Gastroesophageal sphincter (tissue), 4 donors: ENCODE measurements around the gene OMA1. TPM values are rescaled to one million over a fixed set of nuclear protein-coding genes. Genes with fewer than 3 reads are reported as not detected.
"Not testable (repeated sequence)": the region's sequence is repeated elsewhere in the genome, so short reads cannot be mapped to it uniquely, and the experiment has no call there.

ENCODE experiments used
- ATAC-seq: fragments of 150-250 bp; one replicate; pipeline ENCODE4 v1.9.1; 2016; ENCODE audit warnings: mild to moderate bottlenecking, moderate library complexity
- H3K27ac ChIP-seq, 4 donors: fragments of 200-600 bp; sonication (generic) in 3 of 4; 1 replicate in 3 of 4; 2 replicates in 1 of 4; pipeline ENCODE4 v1.5.1; 2016 to 2019
- H3K27me3 ChIP-seq: fragments of 200-600 bp; sonication (generic); one replicate; pipeline ENCODE4 v1.5.1; 2019
- H3K36me3 ChIP-seq, 2 donors: fragments of 200-600 bp; sonication (generic); one replicate each; pipeline ENCODE4 v1.5.1; 2019; ENCODE audit warnings: control low read depth in 1 of 2
- H3K4me1 ChIP-seq, 3 donors: fragments of 200-600 bp; sonication (generic); 1 replicate in 2 of 3; 2 replicates in 1 of 3; pipeline ENCODE4 v1.5.1; 2016 to 2019; ENCODE audit warnings: control low read depth in 2 of 3
- H3K4me3 ChIP-seq, 2 donors: fragments of 200-600 bp; sonication (generic); one replicate each; pipeline ENCODE4 v1.5.1; 2019; ENCODE audit warnings: mild to moderate bottlenecking in 1 of 2, moderate library complexity in 1 of 2
- H3K9me3 ChIP-seq, 3 donors: fragments of 200-600 bp; sonication (generic); one replicate each; pipeline ENCODE4 v1.5.1; 2017 to 2019; ENCODE audit warnings: control low read depth in 2 of 3
- EP300 ChIP-seq: sonication (generic); formaldehyde crosslinking; IDR thresholded peaks from one replicate; pipeline ENCODE4 v1.6.1; 2017; ENCODE audit warnings: antibody characterized with exemption, mild to moderate bottlenecking
- POLR2A ChIP-seq, 2 donors: fragments of 450-650 bp; IDR thresholded peaks; one replicate each; pipeline ENCODE4 v1.6.1; 2017; ENCODE audit warnings: antibody characterized with exemption in 2 of 2, mild to moderate bottlenecking in 2 of 2, moderate library complexity in 1 of 2
- POLR2AphosphoS5 ChIP-seq: sonication (generic); formaldehyde crosslinking; IDR thresholded peaks from one replicate; pipeline ENCODE4 v1.6.1; 2017; ENCODE audit warnings: antibody characterized with exemption
- WGBS, 2 donors: methylation state at CpG; one replicate each; pipeline ENCODE4 v1.1.5; 2018; ENCODE audit warnings: low coverage in 1 of 2; 5-methylcytosine and 5-hydroxymethylcytosine counted together
- total RNA-seq, 4 donors: library from RNA; depleted of rRNA; stranded (reverse); fragments of >200 nt; gene quantifications; one replicate each; pipeline ENCODE4 v1.1.0, GENCODE V29; 2016
- TF ChIP-seq, protein P1 (sequence below), 4 experiments: fragments of 200-600 bp in 2 of 4; fragments of 450-650 bp in 2 of 4; sonication (generic) in 1 of 4; IDR thresholded peaks; one replicate each; pipeline ENCODE4 v1.5.1; 2017 to 2019; ENCODE audit warnings: antibody characterized with exemption in 4 of 4, mild to moderate bottlenecking in 2 of 4, moderate library complexity in 2 of 4

OMA1 gene
- total RNA-seq, 4 donors from 2014 or later, result 29.1 to 54.2 (median 36.6) TPM

GRCh38 chr1:58585166-58585565 is 38.6 kb upstream of the OMA1 start:
- peaks cover 11 to 29% (median 22%) of the 10 kb centered on the region in 3 donors for H3K4me1 ChIP-seq
- H3K36me3 ChIP-seq, result no peaks in the 10 kb centered on the region
- no peak for ATAC-seq
- WGBS, 2 donors, result 39 to 50% methylated on average over 1 to 2 of the region's 2 CpGs
- peak overlapping the region; percentile 63 to 76 (median 68) for H3K27ac ChIP-seq
- no peak overlapping the region for H3K4me3 ChIP-seq
- H3K9me3 ChIP-seq, result no peaks in the 10 kb centered on the region
- no peak for TF ChIP-seq POLR2A (IDR thresholded peaks at IDR 0.05)
- H3K27me3 ChIP-seq, result no peaks in the 10 kb centered on the region

- WGBS, 2 donors, result 17 to 36% methylated on average over 5 to 6 of the region's 8 CpGs
- TF ChIP-seq, protein P1, sequence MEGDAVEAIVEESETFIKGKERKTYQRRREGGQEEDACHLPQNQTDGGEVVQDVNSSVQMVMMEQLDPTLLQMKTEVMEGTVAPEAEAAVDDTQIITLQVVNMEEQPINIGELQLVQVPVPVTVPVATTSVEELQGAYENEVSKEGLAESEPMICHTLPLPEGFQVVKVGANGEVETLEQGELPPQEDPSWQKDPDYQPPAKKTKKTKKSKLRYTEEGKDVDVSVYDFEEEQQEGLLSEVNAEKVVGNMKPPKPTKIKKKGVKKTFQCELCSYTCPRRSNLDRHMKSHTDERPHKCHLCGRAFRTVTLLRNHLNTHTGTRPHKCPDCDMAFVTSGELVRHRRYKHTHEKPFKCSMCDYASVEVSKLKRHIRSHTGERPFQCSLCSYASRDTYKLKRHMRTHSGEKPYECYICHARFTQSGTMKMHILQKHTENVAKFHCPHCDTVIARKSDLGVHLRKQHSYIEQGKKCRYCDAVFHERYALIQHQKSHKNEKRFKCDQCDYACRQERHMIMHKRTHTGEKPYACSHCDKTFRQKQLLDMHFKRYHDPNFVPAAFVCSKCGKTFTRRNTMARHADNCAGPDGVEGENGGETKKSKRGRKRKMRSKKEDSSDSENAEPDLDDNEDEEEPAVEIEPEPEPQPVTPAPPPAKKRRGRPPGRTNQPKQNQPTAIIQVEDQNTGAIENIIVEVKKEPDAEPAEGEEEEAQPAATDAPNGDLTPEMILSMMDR (IDR thresholded peaks at IDR 0.05), result no peak
- TF ChIP-seq POLR2AphosphoS5, result peak; percentile 85
- no peaks in the 10 kb centered on the region for H3K9me3 ChIP-seq
- peak overlapping the region; percentile 63 to 76 (median 68) for H3K27ac ChIP-seq
- H3K36me3 ChIP-seq, result no peaks in the 10 kb centered on the region
- peak; percentile 96 for ATAC-seq
- peaks cover under 1% of the 10 kb centered on the region for H3K27me3 ChIP-seq
- H3K4me3 ChIP-seq, result no peak overlapping the region
- H3K4me1 ChIP-seq, result peaks cover 11 to 29% (median 22%) of the 10 kb centered on the region in 3 donors
These were observed 37.8 kb upstream of the OMA1 start for GRCh38 chr1:58584082-58584895.

DNA sequence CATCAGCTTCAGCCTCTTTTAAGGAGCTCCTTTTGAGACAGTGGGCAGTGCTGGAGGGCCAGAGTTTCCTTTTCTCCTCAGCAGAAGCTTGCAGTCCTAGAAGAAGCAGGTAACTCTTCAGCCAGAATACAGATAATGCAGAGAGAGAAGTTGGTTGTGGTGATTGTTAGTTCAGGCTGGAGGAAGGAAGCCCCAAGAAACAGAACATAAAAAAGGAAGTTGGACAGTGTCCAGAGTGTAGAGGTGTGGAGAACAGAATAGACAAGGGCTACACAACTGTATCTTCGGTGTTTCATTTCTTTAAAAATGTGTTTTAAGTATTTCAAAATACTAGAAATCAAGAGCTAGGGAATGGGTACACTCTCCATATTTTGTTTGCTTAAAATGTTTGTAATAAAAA is 37.0 kb upstream of the OMA1 start:
- peaks cover 11 to 29% (median 22%) of the 10 kb centered on the region in 3 donors for H3K4me1 ChIP-seq
- no peak overlapping the region for H3K4me3 ChIP-seq
- TF ChIP-seq, protein P1 (IDR thresholded peaks at IDR 0.05), result no peak
- no peak for TF ChIP-seq EP300
- TF ChIP-seq POLR2A (IDR thresholded peaks at IDR 0.05), result no peak
- no peak for TF ChIP-seq POLR2AphosphoS5
- H3K9me3 ChIP-seq, result no peaks in the 10 kb centered on the region
- no peak for ATAC-seq
- peak overlapping the region in 3 of 4 donors; percentile 64 to 76 (median 72) for H3K27ac ChIP-seq
- no peaks in the 10 kb centered on the region for H3K36me3 ChIP-seq
- peaks cover 5% of the 10 kb centered on the region for H3K27me3 ChIP-seq
- 21 to 65% methylated on average over 1 of the region's 1 CpG for WGBS, 2 donors

GRCh38 chr1:58582143-58582542 is 35.6 kb upstream of the OMA1 start:
- H3K4me3 ChIP-seq, ATAC-seq, H3K27ac ChIP-seq, H3K9me3 ChIP-seq, H3K36me3 ChIP-seq: not testable (repeated sequence)
- peaks cover 11 to 38% (median 22%) of the 10 kb centered on the region in 3 donors for H3K4me1 ChIP-seq
- no CpG with 5 or more reads among the region's 1 CpG for WGBS, 2 donors
- H3K27me3 ChIP-seq, result peaks cover 11% of the 10 kb centered on the region

DNA sequence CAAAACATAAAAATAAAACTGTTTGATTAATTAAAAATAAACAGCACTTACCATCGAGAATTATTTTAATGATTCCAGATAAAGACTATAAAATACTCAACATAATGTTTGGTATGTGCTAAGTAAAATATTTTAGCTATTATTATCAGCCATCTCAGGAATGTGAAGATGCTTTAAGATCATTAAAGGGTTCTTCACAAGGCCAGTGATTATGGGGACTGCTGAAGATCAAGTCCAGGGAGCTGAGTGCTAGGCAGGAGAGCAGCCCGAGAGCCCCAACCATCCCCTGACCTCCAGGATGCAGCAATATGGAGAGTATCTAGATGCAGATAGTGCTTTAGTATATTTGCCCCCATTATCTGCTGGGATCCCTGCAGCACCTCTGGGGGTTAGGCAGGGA is 35.1 kb upstream of the OMA1 start:
- H3K4me3 ChIP-seq, result no peak overlapping the region
- H3K4me1 ChIP-seq, result peaks cover 11 to 43% (median 24%) of the 10 kb centered on the region in 3 donors
- WGBS, 2 donors, result 81 to 89% methylated on average over 2 of the region's 2 CpGs
- TF ChIP-seq POLR2A (IDR thresholded peaks at IDR 0.05), result no peak
- TF ChIP-seq, protein P1 (IDR thresholded peaks at IDR 0.05), result no peak
- TF ChIP-seq POLR2AphosphoS5, result no peak
- no peak for TF ChIP-seq EP300
- no peak overlapping the region for H3K27ac ChIP-seq
- H3K36me3 ChIP-seq, result no peaks in the 10 kb centered on the region
- H3K27me3 ChIP-seq, result peaks cover 16% of the 10 kb centered on the region
- H3K9me3 ChIP-seq, result no peaks in the 10 kb centered on the region
- no peak for ATAC-seq

GRCh38 chr1:58580186-58580585 is 33.7 kb upstream of the OMA1 start:
- Histone ChIP-seq H3K4me1 (peaks cover 9 to 44% (median 24%) of the 10 kb centered on the region in 3 donors), H3K36me3 (no peaks in the 10 kb centered on the region), H3K9me3 (no peaks in the 10 kb centered on the region), H3K27me3 (peaks cover 31% of the 10 kb centered on the region), H3K27ac (no peak overlapping the region), H3K4me3 (no peak overlapping the region)
- 43% methylated on average over 1 of the region's 1 CpG; no CpG with 5 or more reads in 1 of the 2 donors for WGBS, 2 donors
- TF ChIP-seq, protein P1 (IDR thresholded peaks at IDR 0.05), result no peak
- TF ChIP-seq POLR2A (IDR thresholded peaks at IDR 0.05) (no peak), POLR2AphosphoS5 (no peak), EP300 (no peak)
- no peak for ATAC-seq
